ENCODE measurements around the gene AMPH. TPM values are rescaled to one million over a fixed set of nuclear protein-coding genes. Genes with fewer than 3 reads are reported as not detected.

The AMPH gene
- total RNA-seq, 1 donor from 2014 or later, result 9.4 TPM

DNA sequence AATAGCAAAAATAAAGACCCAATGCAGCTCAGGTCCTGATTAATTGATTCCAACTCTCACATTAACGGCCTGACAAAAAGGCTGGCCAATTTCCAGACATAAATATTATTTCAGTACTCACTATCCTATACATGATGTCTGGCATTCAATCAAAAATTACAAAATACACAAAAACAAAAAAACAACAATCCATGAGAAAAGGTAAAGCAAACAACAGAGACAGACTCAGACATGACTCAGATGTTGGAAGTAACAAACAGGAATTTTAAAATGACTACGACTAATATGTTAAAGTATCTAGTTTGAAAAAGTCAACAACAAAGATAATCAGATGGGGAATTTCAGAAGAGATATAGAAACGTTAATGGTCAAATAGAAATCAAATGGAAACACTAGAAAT is 152.8 kb downstream of the AMPH start:
- H3K4me3 ChIP-seq (ENCODE audit: low read length in 3 of 3), result no peak overlapping the region
- H3K9me3 ChIP-seq (ENCODE audit: control insufficient read depth in 3 of 3, low read length in 3 of 3), result peaks cover 0 to 3% (median 1%) of the 10 kb centered on the region in 3 donors
- H3K4me1 ChIP-seq (ENCODE audit: control insufficient read depth in 3 of 3, insufficient read depth in 3 of 3, low read length in 3 of 3), result no peaks in the 10 kb centered on the region
- no peaks in the 10 kb centered on the region for H3K27me3 ChIP-seq (ENCODE audit: control insufficient read depth in 3 of 3, insufficient read depth in 3 of 3, low read length in 3 of 3)
- H3K9ac ChIP-seq (ENCODE audit: low read depth in 1 of 3, low read length in 3 of 3), result no peak overlapping the region
- H3K27ac ChIP-seq (ENCODE audit: low read depth, low read length), result no peak overlapping the region
- no peaks in the 10 kb centered on the region for H3K36me3 ChIP-seq (ENCODE audit: control insufficient read depth in 3 of 3, insufficient read depth in 3 of 3, low read length in 3 of 3)

GRCh38 chr7:38477333-38477732 is 153.8 kb downstream of the AMPH start:
- Histone ChIP-seq H3K9ac (ENCODE audit: low read depth in 1 of 3, low read length in 3 of 3) (no peak overlapping the region), H3K4me1 (ENCODE audit: control insufficient read depth in 3 of 3, insufficient read depth in 3 of 3, low read length in 3 of 3) (no peaks in the 10 kb centered on the region), H3K27ac (ENCODE audit: low read depth, low read length) (no peak overlapping the region)

DNA sequence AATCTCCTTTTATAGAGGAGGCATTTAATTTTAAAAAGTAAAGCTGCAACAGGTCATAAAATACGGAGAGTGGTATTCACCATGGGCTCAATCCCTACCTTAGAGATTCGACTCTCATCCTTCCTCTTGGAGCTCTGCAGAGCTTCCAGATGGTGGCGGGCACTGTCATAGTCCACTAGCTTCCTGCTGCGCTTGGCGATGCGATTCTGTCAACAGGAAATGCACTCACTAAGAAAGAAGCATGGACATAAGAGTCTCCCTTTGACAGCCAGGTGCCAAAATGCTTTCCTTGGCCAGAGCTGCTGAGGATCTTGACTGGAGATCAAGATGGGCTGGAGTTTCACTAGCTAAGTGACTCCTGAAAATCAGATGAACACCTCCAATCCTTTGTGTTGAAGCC is 154.4 kb downstream of the AMPH start:
- no peaks in the 10 kb centered on the region for H3K4me1 ChIP-seq (ENCODE audit: control insufficient read depth in 3 of 3, insufficient read depth in 3 of 3, low read length in 3 of 3)
- H3K4me3 ChIP-seq (ENCODE audit: low read length in 3 of 3), result no peak overlapping the region
- H3K36me3 ChIP-seq (ENCODE audit: control insufficient read depth in 3 of 3, insufficient read depth in 3 of 3, low read length in 3 of 3), result no peaks in the 10 kb centered on the region
- no peaks in the 10 kb centered on the region for H3K27me3 ChIP-seq (ENCODE audit: control insufficient read depth in 3 of 3, insufficient read depth in 3 of 3, low read length in 3 of 3)
- no peak overlapping the region for H3K27ac ChIP-seq (ENCODE audit: low read depth, low read length)
- no peak overlapping the region for H3K9ac ChIP-seq (ENCODE audit: low read depth in 1 of 3, low read length in 3 of 3)
- H3K9me3 ChIP-seq (ENCODE audit: control insufficient read depth in 3 of 3, low read length in 3 of 3), result peaks cover 0 to 3% (median 0%) of the 10 kb centered on the region in 3 donors

More at GRCh38 chr7:38477333-38477732, 153.8 kb downstream of the AMPH start:
- peaks cover 0 to 1% (median 0%) of the 10 kb centered on the region in 3 donors for H3K9me3 ChIP-seq (ENCODE audit: control insufficient read depth in 3 of 3, low read length in 3 of 3)
- H3K36me3 ChIP-seq (ENCODE audit: control insufficient read depth in 3 of 3, insufficient read depth in 3 of 3, low read length in 3 of 3), result no peaks in the 10 kb centered on the region
- H3K27me3 ChIP-seq (ENCODE audit: control insufficient read depth in 3 of 3, insufficient read depth in 3 of 3, low read length in 3 of 3), result no peaks in the 10 kb centered on the region
- H3K4me3 ChIP-seq (ENCODE audit: low read length in 3 of 3), result no peak overlapping the region

- H3K27ac ChIP-seq (ENCODE audit: low read depth, low read length), result no peak overlapping the region
- H3K36me3 ChIP-seq (ENCODE audit: control insufficient read depth in 3 of 3, insufficient read depth in 3 of 3, low read length in 3 of 3), result no peaks in the 10 kb centered on the region
Observed at GRCh38 chr7:38465956-38466355, 165.2 kb downstream of the AMPH start.

DNA sequence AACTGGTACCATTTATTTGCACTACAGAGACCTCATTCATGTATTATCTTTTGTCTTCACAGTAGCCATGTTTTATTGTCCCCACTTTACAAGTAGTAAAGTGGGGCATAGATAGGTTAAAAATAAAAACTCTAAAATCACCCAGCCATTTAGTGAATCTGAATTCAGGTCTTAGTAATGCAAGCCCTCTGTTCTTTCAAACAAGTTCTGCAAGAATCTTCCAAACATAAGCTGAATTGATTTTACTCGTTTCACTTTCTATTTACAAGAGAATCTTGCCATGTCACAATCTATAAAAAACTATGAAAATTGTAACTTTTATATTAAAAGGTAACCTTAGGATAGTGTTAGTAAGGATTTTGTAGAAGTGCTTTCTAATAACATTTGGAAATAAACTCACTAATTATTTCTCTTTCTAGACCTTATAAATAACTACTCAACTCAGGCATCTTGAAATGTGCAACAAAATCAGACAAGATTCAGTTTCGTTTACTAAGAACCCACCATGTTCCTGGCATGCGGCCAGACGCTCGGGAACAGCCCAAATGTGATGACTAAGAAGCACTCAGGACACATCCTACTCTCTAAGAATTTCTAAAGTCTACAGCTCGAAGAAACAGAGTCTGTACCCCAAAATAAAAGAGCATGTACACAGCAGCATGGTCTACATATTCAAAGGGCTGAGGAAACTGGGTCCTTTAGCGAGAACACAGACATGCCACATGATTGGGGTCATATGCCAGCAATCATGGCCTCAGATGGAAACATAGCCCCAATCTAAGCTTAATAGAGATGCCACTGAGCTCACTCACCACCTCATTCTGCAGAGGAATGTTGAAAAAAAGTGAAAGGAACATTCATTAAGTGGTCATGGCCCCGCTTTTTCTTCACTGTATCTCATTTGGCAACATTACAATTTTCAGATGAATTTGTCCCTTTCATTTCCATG is 167.6 kb downstream of the AMPH start:
- Histone ChIP-seq H3K36me3 (ENCODE audit: control insufficient read depth in 3 of 3, insufficient read depth in 3 of 3, low read length in 3 of 3) (no peaks in the 10 kb centered on the region), H3K4me1 (ENCODE audit: control insufficient read depth in 3 of 3, insufficient read depth in 3 of 3, low read length in 3 of 3) (no peaks in the 10 kb centered on the region), H3K9me3 (ENCODE audit: control insufficient read depth in 3 of 3, low read length in 3 of 3) (no peaks in the 10 kb centered on the region), H3K27ac (ENCODE audit: low read depth, low read length) (no peak overlapping the region), H3K9ac (ENCODE audit: low read depth in 1 of 3, low read length in 3 of 3) (no peak overlapping the region), H3K4me3 (ENCODE audit: low read length in 3 of 3) (no peak overlapping the region), H3K27me3 (ENCODE audit: control insufficient read depth in 3 of 3, insufficient read depth in 3 of 3, low read length in 3 of 3) (no peaks in the 10 kb centered on the region)

More at GRCh38 chr7:38465956-38466355, 165.2 kb downstream of the AMPH start:
- no peaks in the 10 kb centered on the region for H3K9me3 ChIP-seq (ENCODE audit: control insufficient read depth in 3 of 3, low read length in 3 of 3)
- H3K9ac ChIP-seq (ENCODE audit: low read depth in 1 of 3, low read length in 3 of 3), result no peak overlapping the region
- no peaks in the 10 kb centered on the region for H3K4me1 ChIP-seq (ENCODE audit: control insufficient read depth in 3 of 3, insufficient read depth in 3 of 3, low read length in 3 of 3)
- no peak overlapping the region for H3K4me3 ChIP-seq (ENCODE audit: low read length in 3 of 3)
- no peaks in the 10 kb centered on the region for H3K27me3 ChIP-seq (ENCODE audit: control insufficient read depth in 3 of 3, insufficient read depth in 3 of 3, low read length in 3 of 3)

DNA sequence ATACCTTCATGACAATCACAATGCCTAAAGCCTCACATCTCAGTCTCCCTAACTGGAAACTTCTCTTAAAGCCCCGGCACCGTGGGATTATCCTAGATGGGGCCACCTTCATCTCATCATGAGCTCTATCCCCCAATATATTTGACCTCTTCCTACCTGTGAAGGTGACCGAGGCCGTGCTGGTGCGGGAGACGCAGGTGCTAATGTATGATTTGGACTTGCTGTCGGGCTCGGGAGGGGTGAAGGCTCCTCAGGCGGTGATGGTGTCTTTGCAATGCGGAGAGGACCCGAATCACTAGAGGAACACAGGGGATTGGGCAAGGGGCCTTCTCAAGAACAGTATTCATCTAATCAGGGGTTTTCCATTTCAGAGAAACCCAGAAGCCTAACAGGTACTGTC is 168.4 kb downstream of the AMPH start:
- no peaks in the 10 kb centered on the region for H3K9me3 ChIP-seq (ENCODE audit: control insufficient read depth in 3 of 3, low read length in 3 of 3)

DNA sequence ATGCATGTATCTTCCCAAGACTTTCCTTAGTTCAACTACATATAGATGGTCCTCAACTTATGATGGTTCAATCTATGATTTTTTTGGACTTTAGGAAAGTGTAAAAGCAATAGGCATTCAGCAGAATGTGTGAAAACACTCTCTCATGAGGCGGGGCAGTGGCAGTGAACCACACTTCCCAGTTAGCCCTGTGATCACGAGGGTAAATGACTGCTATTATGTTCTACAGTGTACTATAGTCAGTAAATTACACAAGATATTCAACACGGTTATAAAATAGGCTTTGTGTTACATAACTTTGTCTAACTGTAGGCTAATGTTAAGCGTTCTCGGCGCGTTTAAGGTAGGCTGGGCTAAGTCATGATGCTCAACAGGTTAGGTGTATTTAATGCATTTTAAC is 169.3 kb downstream of the AMPH start:
- no peaks in the 10 kb centered on the region for H3K9me3 ChIP-seq (ENCODE audit: control insufficient read depth in 3 of 3, low read length in 3 of 3)
- no peak overlapping the region for H3K9ac ChIP-seq (ENCODE audit: low read depth in 1 of 3, low read length in 3 of 3)
- H3K4me1 ChIP-seq (ENCODE audit: control insufficient read depth in 3 of 3, insufficient read depth in 3 of 3, low read length in 3 of 3), result no peaks in the 10 kb centered on the region
- H3K36me3 ChIP-seq (ENCODE audit: control insufficient read depth in 3 of 3, insufficient read depth in 3 of 3, low read length in 3 of 3), result no peaks in the 10 kb centered on the region
- no peak overlapping the region for H3K4me3 ChIP-seq (ENCODE audit: low read length in 3 of 3)
- H3K27me3 ChIP-seq (ENCODE audit: control insufficient read depth in 3 of 3, insufficient read depth in 3 of 3, low read length in 3 of 3), result no peaks in the 10 kb centered on the region
- H3K27ac ChIP-seq (ENCODE audit: low read depth, low read length), result no peak overlapping the region

More for the DNA sequence above, 168.4 kb downstream of the AMPH start:
- Histone ChIP-seq H3K4me1 (ENCODE audit: control insufficient read depth in 3 of 3, insufficient read depth in 3 of 3, low read length in 3 of 3) (no peaks in the 10 kb centered on the region), H3K4me3 (ENCODE audit: low read length in 3 of 3) (no peak overlapping the region), H3K9ac (ENCODE audit: low read depth in 1 of 3, low read length in 3 of 3) (no peak overlapping the region), H3K27me3 (ENCODE audit: control insufficient read depth in 3 of 3, insufficient read depth in 3 of 3, low read length in 3 of 3) (no peaks in the 10 kb centered on the region), H3K27ac (ENCODE audit: low read depth, low read length) (no peak overlapping the region), H3K36me3 (ENCODE audit: control insufficient read depth in 3 of 3, insufficient read depth in 3 of 3, low read length in 3 of 3) (no peaks in the 10 kb centered on the region)

GRCh38 chr7:38453826-38454225 is 177.3 kb downstream of the AMPH start:
- Histone ChIP-seq H3K9ac (ENCODE audit: low read depth in 1 of 3, low read length in 3 of 3) (no peak overlapping the region), H3K36me3 (ENCODE audit: control insufficient read depth in 3 of 3, insufficient read depth in 3 of 3, low read length in 3 of 3) (no peaks in the 10 kb centered on the region), H3K4me1 (ENCODE audit: control insufficient read depth in 3 of 3, insufficient read depth in 3 of 3, low read length in 3 of 3) (no peaks in the 10 kb centered on the region), H3K9me3 (ENCODE audit: control insufficient read depth in 3 of 3, low read length in 3 of 3) (no peaks in the 10 kb centered on the region), H3K27ac (ENCODE audit: low read depth, low read length) (no peak overlapping the region), H3K4me3 (ENCODE audit: low read length in 3 of 3) (no peak overlapping the region), H3K27me3 (ENCODE audit: control insufficient read depth in 3 of 3, insufficient read depth in 3 of 3, low read length in 3 of 3) (no peaks in the 10 kb centered on the region)

DNA sequence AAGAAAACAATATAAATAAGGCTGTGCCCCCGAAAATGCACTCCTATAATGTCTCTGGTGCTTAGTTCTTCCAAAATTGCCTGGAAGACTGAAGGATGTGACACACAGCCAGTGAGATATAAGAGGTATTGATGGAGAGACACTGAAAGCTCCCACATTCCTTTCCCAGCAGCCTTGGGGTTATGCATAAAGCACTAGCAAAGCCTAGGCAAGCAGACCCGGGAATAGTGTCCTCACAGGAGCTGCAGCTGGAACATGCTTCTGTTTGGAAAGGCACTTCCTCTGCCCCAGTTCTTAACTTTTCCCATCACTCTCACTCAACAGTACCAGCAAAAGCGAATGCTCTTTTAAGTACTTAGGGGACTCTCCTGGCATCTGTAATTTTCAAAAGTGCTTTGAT is 178.0 kb downstream of the AMPH start:
- Histone ChIP-seq H3K36me3 (ENCODE audit: control insufficient read depth in 3 of 3, insufficient read depth in 3 of 3, low read length in 3 of 3) (no peaks in the 10 kb centered on the region), H3K4me1 (ENCODE audit: control insufficient read depth in 3 of 3, insufficient read depth in 3 of 3, low read length in 3 of 3) (no peaks in the 10 kb centered on the region), H3K27me3 (ENCODE audit: control insufficient read depth in 3 of 3, insufficient read depth in 3 of 3, low read length in 3 of 3) (no peaks in the 10 kb centered on the region), H3K9me3 (ENCODE audit: control insufficient read depth in 3 of 3, low read length in 3 of 3) (no peaks in the 10 kb centered on the region), H3K4me3 (ENCODE audit: low read length in 3 of 3) (no peak overlapping the region), H3K9ac (ENCODE audit: low read depth in 1 of 3, low read length in 3 of 3) (no peak overlapping the region), H3K27ac (ENCODE audit: low read depth, low read length) (no peak overlapping the region)

- Histone ChIP-seq H3K9ac (ENCODE audit: low read depth in 1 of 3, low read length in 3 of 3) (no peak overlapping the region), H3K4me3 (ENCODE audit: low read length in 3 of 3) (no peak overlapping the region), H3K27ac (ENCODE audit: low read depth, low read length) (no peak overlapping the region), H3K36me3 (ENCODE audit: control insufficient read depth in 3 of 3, insufficient read depth in 3 of 3, low read length in 3 of 3) (no peaks in the 10 kb centered on the region), H3K27me3 (ENCODE audit: control insufficient read depth in 3 of 3, insufficient read depth in 3 of 3, low read length in 3 of 3) (no peaks in the 10 kb centered on the region), H3K9me3 (ENCODE audit: control insufficient read depth in 3 of 3, low read length in 3 of 3) (no peaks in the 10 kb centered on the region), H3K4me1 (ENCODE audit: control insufficient read depth in 3 of 3, insufficient read depth in 3 of 3, low read length in 3 of 3) (no peaks in the 10 kb centered on the region)
Observed at GRCh38 chr7:38452681-38453108, 178.5 kb downstream of the AMPH start.
